ENCODE data around the gene ZNF804A.

The ZNF804A gene

DNA sequence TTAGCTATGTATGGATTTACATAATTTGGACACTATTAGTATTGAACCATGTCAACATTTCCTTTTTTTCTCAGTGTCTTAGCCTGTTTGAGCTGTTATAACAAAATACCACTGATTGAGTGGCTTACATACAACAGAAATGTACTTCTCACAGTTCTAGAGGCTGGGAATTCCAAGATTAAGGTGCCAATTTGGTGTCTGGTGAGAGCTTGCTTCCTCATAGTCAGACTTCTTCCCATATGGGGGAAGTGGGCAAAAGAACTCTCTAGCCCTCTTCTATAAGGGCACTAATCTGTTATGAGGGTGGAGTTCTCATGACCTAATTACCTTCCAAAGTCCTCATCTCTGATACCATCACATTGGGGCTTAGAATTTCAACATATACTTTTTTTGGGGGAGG, 12.6 kb downstream of the ZNF804A start:
- DNase-seq (ENCODE audit: low read depth in 1 of 2, low spot score in 1 of 2) = no peak

DNA sequence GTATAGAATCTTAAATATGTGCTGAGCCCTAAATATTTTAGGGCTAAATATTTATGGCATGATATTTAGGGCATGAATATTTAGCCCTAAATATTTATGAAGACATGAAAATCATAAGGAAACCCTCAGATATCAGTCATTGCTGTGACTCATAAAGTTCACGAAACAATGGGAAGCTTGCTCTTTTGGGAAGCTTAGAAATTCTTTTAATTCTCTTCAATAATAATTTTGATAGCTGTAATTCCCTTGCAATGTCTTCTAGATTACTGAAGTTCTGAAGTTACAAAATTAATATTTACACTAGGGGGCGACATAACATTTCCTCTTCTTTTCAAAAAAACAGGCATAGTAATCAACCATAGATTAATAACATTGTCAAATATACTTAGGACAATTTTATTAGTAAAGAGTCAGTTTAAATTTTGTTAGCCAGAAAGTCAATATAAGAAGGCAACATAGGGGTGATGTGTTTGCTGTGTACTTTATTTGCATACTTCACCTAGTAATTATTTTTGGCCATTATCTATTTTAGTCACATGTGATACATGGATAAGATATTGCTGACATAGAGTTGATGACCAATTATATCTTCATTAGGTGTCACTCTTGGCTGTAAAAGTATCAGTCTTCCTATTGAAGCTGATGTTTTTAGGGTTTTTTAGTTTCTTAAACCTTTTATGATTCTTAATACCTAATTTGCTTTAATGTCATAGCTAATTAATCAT, 13.2 kb downstream of the ZNF804A start:
- DNase-seq (ENCODE audit: low read depth in 1 of 2, low spot score in 1 of 2) = no peak

DNA sequence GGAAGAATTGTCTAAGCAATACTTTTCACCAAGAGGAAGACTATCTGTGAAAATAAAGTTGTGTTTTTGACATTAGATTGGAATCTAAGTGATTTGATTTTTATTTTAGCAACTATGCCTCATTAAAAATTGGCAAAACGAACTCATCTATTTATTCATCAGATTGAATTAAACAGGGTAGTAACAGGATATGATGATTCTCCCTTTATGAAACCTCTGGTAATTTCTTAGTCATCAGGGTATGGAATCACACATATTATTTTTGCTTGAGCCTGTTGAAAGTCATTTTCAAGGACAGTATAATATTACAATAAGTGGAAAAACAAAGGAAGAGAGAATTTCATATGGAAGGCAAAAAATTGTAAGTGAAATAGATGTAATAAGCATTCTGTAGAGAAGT, 22.0 kb downstream of the ZNF804A start:
- DNase-seq (ENCODE audit: low read depth in 1 of 2, low spot score in 1 of 2) = no peak

DNA sequence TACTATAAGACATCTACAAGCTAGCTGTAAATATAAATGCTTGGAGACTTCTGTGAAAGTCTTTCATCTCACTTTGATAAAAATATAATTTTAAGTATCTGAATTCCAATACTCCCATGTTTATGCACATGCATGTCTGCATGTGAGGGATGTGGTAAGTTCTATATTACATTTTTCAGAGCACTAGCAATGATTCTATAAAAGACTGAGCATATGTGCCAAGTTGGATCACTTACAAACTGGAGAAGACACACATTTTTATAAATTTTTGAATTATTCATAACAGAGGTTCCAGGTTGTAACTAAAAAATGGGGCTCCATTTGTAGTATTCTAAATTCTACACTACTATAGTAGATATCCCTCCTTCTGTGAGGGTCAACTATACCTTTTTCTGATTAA, 26.0 kb downstream of the ZNF804A start:
- no peak for DNase-seq (ENCODE audit: low read depth in 1 of 2, low spot score in 1 of 2)

DNA sequence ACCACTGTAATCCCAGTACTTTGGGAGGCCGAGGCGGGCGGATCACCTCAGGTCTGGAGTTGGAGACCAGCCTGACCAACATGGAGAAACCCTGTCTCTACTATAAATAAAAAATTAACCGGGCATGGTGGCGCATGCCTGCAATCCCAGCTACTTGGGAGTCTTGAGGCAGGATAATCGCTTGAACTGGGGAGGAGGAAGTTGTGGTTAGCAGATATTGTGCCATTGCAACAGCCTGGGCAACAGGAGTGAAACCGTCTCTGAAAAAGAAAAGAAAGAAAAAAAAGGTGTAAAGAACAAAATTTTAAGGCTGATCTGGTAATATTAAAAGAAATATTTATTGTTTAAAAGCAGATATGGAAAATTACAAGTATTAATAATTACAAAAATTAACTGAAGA, 29.7 kb downstream of the ZNF804A start:
- DNase-seq (ENCODE audit: low read depth in 1 of 2, low spot score in 1 of 2) = no peak

DNA sequence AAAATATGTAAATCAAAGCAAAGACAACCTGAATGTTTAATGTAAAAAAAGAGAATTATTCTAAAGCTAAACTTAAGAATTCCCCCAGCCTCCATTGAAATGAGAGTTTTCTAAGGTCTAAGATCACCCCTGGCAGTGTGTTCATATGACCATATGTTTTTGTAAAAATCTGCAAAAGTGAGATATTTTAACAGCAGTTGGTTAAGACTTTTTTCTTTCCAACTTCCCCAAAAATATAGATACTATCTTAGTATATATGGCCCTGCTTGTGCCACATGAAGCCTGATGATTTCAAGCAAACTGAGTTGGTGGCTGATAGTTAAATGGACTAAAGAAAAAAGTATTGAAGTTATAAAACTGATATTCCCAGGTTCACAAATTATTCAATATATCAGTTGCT, 35.4 kb downstream of the ZNF804A start:
- DNase-seq (ENCODE audit: low read depth in 1 of 2, low spot score in 1 of 2) = no peak

DNA sequence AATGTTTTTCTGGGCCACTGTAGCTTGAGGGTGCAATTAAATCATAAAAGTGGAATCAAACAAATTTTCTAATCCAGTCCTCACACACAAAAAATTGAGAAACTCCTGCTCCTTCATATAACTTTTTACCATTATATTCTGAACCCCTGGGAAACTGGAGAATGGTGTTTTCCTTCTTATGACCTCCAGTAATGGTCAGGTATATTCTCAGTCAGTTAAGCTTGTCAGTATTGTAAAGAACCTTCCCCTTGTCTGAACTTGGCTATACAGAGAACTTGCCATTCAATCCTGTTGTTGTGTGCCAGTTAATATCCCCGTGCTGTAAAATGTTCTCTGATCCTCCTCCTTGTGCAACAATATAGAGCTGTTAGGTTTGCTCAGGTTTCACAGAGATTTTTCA, 39.5 kb downstream of the ZNF804A start:
- no peak for DNase-seq (ENCODE audit: low read depth in 1 of 2, low spot score in 1 of 2)

DNA sequence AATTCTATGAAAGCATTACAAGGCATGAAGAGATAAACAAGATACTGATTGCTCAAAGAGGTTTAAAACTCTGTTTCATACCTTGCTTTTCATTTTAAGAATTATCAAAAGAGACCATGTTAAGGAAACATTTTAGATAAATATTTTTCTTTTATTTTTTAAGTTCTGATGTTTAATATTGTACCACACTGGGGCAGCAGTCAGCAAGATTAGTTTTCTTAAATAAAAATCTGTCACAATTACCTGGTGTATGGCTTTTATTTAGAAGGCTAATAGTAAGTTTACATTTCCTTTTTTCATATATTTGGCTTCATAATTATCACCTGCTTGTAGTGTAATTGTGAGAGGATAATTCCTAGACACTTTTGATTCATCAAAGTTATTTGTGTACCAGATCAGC, 46.4 kb downstream of the ZNF804A start:
- DNase-seq (ENCODE audit: low read depth in 1 of 2, low spot score in 1 of 2) = no peak

DNA sequence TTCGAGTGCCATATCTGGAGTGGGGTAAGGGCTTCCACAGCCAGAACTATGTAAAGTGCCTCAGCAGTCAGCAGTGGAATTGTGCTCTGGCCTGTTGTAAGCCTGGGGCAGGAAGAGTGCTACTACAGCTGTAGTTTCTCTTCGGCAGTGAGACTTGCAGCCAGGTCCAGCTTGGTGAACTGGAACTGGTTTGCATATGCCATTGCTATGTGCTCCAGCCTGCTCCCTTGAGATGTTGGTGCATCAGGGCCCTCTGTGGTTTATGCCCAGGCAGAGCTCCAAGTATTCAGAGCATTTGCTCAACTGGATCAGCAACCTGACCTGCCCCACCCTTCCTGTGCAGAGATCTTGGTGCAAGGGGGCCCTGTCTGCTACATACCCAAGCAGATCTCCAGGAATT, 47.8 kb downstream of the ZNF804A start:
- no peak for DNase-seq (ENCODE audit: low read depth in 1 of 2, low spot score in 1 of 2)

DNA sequence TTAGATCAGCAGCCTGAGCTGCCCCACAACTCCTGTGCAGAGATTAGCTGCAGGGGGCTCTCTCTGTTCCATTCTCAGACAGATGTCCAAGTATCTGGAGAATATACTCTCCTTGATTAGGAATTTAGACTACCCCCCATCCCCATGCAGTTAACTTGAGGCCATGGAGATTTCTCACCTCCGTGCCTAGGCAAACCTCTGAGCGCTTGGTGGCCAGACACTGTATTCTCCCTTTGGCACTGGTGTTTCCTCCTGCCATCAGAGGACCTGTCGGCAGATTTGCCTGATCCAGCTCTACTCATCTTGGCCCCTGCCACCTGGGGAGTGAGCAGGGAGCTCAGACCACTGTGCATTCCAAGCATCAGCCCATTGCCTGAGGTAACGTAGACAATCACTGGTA, 48.3 kb downstream of the ZNF804A start:
- no peak for DNase-seq (ENCODE audit: low read depth in 1 of 2, low spot score in 1 of 2)

DNA sequence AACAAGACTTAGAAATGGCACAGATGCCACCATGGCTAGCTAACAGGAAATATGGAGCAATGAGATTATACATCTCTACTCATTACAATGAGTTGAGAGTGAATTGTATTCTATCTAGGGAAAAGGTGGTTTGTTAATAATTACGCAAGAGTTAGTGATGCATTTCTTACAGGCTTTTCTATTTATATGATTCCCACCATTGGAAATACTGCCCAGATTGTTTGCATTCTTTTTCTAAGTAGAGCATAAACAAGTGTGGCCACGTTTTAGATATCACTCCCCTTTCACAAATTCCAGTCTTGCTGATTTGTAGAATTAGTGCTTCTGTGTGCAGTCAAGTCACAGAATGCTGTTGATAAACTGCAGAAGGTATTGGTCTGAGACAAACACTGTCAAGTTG, 56.6 kb downstream of the ZNF804A start:
- no peak for DNase-seq (ENCODE audit: low read depth in 1 of 2, low spot score in 1 of 2)

DNA sequence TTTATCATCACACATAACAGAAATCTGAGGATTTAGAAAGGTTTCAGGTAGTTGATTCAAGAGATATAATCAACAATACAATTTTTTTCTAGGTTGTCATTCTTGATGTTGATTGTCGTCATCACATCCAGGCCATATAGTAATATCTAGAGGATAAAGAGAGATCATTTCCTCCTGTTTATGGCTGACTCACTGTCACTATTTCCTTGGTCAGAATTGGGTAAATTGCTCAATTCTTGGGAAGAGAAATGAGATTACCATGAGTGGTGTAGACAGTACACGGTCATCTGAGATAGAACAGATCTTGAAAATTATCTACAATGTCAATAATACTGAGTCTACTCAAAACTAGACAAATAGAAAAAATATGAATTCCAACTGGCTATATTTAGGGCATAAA, 78.8 kb downstream of the ZNF804A start:
- no peak for DNase-seq (ENCODE audit: low read depth in 1 of 2, low spot score in 1 of 2)

DNA sequence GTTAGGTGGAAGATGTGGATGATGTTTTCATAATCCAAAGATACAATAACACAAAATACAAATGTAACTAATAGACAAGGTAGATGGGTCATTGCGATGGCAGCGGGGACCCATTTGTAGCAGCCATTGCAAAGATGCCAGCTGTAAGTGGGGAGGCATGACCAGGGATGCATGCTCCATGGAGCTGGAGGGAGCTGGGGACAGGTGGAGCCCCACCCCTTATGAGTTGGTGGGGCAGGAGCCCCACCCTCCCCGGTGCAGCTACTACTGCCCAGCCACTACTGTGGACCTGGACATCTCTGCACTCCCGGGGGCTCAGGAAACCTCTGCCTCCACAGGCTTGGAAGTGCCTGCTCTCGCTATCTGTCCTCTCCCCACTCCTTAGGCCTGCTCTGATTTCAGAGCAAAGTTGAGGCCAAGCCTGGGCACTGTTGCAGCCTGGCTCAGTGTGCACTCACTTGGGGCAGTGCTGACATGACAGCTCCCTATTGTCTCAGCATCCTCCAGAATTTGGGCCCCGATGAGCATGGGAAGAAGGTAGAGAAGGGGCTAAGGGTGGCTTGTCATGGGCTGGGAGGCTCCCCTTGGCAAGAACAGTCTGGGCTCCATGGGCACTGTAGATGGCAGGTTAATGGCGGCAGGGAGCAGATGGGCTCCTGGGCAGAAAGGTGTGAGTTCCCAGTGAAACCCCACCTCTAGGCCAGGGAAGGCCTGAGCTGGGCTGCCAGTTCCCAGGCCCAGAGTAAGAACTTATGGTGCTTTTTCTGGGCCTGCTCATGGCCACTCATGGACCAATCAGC, 81.1 kb downstream of the ZNF804A start:
- DNase-seq (ENCODE audit: low read depth in 1 of 2, low spot score in 1 of 2) = no peak

DNA sequence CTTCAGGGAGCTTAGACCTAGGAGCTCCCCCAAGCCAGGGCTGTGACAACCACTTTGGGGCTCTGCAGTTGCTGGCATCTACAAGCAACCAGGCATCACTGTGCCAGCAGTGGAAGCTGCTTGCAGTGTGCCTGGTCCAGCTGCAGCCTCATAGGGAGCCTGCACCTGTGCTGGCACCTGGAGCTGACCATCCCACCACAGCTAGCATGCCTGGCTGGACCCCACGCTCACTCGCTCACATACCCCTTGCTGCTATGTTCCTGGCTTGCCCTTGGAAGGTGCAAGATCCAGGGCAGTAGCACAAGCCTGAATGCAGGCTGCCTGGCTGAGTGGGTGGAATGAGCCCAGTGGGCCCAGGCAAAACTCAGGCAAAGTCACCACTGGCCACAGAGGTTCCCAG, 82.5 kb downstream of the ZNF804A start:
- DNase-seq (ENCODE audit: low read depth in 1 of 2, low spot score in 1 of 2) = no peak

DNA sequence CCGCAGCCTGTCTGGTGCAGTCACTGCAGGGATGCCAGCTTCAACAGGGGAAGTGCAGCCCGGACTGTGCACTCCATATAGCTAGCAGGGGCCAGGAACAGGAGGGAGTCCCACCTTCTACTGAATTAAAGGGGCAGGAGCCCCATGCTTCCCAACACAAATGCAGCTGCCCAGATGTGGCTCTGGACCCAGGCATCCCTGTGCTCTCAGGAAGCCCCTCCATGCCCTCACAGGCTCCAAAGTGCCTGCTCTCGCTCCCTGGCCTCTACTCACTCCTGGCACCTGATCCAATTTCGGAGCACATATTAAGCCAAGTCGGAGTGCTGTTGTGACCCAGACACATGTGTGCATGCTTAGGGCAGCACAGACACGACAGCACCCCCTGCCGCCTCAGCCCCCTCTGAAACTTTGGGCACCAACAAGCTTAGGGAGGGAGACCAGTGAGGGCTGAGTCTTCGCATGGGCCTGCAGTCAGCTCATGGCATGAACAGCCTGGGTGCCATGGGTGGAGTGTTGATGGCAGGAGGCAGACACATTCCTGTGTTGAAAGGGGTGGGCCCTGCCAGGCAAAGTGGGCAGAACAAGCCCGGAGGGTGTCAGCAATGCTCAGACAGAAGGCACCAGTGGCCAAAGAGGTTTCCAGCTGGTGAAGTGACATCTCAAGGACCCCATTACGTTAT, 83.5 kb downstream of the ZNF804A start:
- no peak for DNase-seq (ENCODE audit: low read depth in 1 of 2, low spot score in 1 of 2)

DNA sequence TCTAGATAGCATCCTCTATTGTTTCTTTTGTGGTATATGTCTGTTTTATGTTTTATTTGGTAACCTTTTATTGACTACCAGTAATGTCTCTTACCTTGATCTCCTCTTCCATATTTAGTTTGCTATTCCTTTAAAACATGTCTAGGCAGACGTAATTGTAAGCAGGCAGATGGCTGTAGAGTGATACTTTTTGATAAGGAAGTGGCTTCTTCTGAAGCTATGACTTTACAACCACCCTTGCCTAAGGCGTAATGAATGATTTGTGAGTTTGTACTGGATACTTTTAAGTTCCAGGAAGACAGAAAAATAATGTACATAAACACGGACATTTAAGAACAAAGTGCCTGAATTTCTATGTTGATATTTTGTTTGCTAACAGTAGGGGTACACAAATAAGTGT, 85.6 kb downstream of the ZNF804A start:
- no peak for DNase-seq (ENCODE audit: low read depth in 1 of 2, low spot score in 1 of 2)

DNA sequence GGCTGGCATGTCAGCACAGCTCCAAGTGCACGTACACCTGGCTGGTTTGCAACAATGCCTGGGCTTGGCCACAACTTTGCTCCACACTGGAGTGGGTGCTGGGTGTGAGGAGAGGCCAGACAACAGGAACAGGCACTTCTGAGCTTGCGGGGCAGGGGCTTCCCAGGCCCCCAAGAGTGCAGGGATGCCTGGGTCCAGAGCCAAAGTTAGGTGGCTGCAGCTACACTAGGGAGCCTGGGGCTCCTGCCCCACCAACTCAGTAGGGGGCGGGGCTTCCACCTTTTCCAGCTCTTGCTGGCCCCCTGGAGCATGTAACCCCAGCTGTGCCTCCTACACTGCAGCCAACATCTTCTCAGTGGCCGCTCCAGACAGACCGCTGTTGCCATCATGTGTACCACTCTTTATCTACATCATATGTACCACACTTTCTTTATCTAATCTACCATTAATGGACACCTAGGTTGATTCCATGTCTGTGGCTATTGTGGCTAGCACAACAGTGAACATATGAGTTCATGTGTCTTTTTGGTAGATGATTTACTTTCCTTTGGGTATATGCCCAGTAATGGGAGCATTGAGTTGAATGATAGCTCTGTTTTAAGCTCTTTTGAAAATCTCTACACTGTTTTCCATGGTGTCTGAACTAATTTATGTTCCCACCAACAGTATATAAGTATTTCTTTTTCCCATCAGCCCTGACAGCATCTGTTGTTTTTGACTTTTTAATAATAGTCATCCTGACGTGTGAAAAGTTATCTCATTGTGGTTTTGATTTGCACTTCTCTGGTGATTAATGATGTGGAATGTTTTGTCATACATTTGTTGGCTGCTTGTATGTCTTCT, 87.9 kb downstream of the ZNF804A start:
- no peak for DNase-seq (ENCODE audit: low read depth in 1 of 2, low spot score in 1 of 2)

DNA sequence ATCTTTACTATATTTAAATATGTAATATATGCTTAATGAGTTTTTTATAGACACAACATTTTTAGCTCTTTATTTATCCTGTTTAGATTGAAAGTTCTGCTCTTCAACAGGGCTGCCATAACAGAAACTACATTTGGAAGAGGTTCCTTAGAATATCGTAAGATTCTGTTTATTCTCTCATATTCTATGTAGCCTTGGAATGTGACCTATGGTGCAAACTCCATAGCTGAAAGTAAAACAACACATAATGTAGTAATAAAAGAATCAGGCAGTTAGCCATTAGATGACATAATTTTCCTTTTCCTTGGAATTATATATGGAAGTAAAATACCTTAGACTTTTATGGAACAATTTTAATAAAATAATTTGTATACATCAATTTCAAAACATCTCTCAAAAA, 91.3 kb downstream of the ZNF804A start:
- no peak for DNase-seq (ENCODE audit: low read depth in 1 of 2, low spot score in 1 of 2)

DNA sequence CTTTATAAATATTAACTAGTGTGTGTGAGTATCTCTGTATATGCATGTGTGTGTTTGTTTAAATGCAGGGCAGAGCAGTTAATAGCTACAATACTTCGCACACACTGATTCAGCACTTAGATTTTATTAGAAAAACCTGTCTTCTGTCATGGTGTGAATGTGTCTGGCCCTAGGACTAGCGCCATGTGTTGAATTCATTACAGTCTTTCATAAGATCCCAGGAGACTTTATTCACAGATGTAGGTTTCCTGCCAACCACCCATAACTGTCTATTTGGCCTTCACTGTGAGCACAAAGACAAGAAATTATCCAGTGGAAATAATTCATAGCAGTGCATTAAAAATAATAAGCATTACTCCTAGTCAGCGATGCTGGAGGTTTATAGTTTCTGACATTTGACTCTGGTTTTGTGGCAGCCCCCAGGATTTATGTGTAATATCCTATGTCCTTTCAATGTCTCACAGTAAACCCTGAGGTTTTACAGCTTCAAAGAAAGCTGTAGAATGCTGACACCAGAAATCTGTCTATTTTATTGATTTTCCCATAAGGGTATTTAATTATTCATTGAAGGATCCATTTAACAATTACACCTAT, 93.9 kb downstream of the ZNF804A start:
- no peak for DNase-seq (ENCODE audit: low read depth in 1 of 2, low spot score in 1 of 2)

DNA sequence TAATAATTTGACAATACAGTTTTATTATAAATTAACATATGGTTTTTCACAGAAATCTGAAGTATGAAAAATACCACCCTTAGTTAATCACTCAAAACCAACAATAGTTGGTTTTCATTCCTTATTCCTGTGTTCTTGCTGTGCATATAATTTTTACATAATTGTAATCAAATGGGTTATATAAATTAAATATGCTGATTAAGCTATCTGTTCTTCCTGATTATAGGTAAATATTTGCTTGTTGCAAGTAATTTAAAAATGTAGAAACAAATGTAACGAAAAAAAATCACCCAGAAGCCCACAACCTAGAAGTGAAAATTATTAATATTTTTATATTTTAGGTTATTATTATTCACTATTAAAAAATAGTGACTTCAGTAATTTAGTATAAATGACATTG, 98.3 kb downstream of the ZNF804A start:
- no peak for DNase-seq (ENCODE audit: low read depth in 1 of 2, low spot score in 1 of 2)

DNA sequence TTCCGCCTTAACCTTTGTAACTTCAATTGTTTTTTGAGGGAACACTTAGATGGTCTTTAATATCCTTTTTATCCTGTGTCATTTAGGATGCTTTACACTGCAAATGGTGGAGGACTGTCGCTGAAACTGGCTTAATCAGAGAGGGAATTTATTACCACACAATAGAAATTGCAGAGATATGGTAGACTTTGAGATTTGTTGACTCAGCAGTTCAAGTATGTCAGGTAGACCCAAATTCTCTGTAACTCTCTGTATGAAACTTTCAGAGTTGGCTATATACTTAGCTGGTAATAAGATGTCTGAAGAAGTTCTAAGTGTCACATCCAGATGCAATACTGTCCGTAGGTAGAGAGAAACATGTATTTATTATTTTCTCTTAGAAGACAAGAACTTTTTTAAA, 100.1 kb downstream of the ZNF804A start:
- no peak for DNase-seq (ENCODE audit: low read depth in 1 of 2, low spot score in 1 of 2)
